ENCODE measurements around the gene CLDN7.

Gene CLDN7

GRCh38 chr17:7284911-7285310 lies 22.6 kb upstream of the CLDN7 start:
- DNase-seq = no peak

GRCh38 chr17:7283471-7284216 lies 21.4 kb upstream of the CLDN7 start:
- DNase-seq = no peak

- DNase-seq = no peak
These were observed 20.6 kb upstream of the CLDN7 start for GRCh38 chr17:7282752-7283321.

GRCh38 chr17:7281953-7282751 lies 19.9 kb upstream of the CLDN7 start:
- DNase-seq = no peak

GRCh38 chr17:7281074-7281952 lies 19.0 kb upstream of the CLDN7 start, which contains the start of gene SLC2A4:
SLC2A4 (plus strand) TSS chr17:7281718; CDS start chr17:7281935, 217 bp downstream.
- DNase-seq = peak; percentile 91

GRCh38 chr17:7280519-7281073 lies 18.3 kb upstream of the CLDN7 start:
- peak; percentile 88 for DNase-seq

- no peak for DNase-seq
These were observed 17.2 kb upstream of the CLDN7 start for GRCh38 chr17:7279448-7279847.

GRCh38 chr17:7266784-7267183 lies 4.5 kb upstream of the CLDN7 start:
- no peak for DNase-seq

GRCh38 chr17:7263801-7264078 lies 1.5 kb upstream of the CLDN7 start:
- no peak for DNase-seq

GRCh38 chr17:7262935-7263800 lies 890 bp upstream of the CLDN7 start:
- no peak for DNase-seq

- no peak for DNase-seq
These were observed 693 bp downstream of the CLDN7 start for GRCh38 chr17:7261379-7262191.

GRCh38 chr17:7260651-7261378 lies 1.5 kb downstream of the CLDN7 start:
- peak; percentile 33 for DNase-seq

- DNase-seq = no peak
These were observed 2.1 kb downstream of the CLDN7 start for GRCh38 chr17:7260151-7260550.

GRCh38 chr17:7259555-7259889 lies 2.8 kb downstream of the CLDN7 start:
- no peak for DNase-seq

GRCh38 chr17:7258731-7259554 lies 3.3 kb downstream of the CLDN7 start:
- DNase-seq = no peak

GRCh38 chr17:7256766-7257456 lies 5.4 kb downstream of the CLDN7 start:
- no peak for DNase-seq

- no peak for DNase-seq
These were observed 7.8 kb downstream of the CLDN7 start for GRCh38 chr17:7254511-7254910.

- DNase-seq = no peak
These were observed 9.2 kb downstream of the CLDN7 start for GRCh38 chr17:7253082-7253481.

Data from stimulated activated CD4-positive, alpha-beta T cell treated with anti-CD3 and anti-CD28 coated beads, Interleukin-4, amount 100 ng/mL, for 24 hours (primary cell).